HG03575 (cell line): Measurements from ENCODE around the gene LILRB5.
"Not testable (repeated sequence)": the region's sequence is repeated elsewhere in the genome, so short reads cannot be mapped to it uniquely, and the experiment has no call there.

Source experiments
- ATAC-seq: cut with Tn5 transposase; IDR thresholded peaks from one replicate; pipeline ENCODE4 v1.9.1; 2021; ENCODE audit not compliant: unreplicated experiment, insufficient number of reproducible peaks, low FRiP score; ENCODE audit errors: extremely low read depth

The LILRB5 gene

GRCh38 chr19:54278571-54279195, 21.6 kb upstream of the LILRB5 start:
- ATAC-seq = not testable (repeated sequence)

DNA sequence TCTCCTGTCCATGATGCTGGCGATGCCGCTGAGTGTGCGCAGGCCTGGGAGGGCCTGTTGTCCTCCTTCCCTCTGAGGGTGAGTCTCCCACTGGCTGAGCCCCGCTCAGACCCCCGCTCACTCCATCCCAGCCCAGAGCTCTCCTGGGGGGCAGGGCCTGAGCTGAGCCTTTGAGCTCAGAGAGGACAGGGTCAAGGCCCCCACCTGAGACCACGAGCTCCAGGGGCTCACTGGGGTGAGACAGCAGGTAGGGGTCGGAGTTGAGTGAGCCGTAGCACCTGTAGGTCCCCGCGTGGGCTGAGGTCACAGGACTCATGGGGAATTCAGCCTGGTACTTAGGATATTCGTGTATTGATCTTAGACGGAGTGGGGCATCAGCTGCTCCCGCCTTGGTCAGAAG, 21.0 kb upstream of the LILRB5 start:
- ATAC-seq = not testable (repeated sequence)

GRCh38 chr19:54277111-54277615, 20.1 kb upstream of the LILRB5 start:
- ATAC-seq = not testable (repeated sequence)

- ATAC-seq = no peak
Observed at GRCh38 chr19:54275951-54276350, 18.9 kb upstream of the LILRB5 start.

DNA sequence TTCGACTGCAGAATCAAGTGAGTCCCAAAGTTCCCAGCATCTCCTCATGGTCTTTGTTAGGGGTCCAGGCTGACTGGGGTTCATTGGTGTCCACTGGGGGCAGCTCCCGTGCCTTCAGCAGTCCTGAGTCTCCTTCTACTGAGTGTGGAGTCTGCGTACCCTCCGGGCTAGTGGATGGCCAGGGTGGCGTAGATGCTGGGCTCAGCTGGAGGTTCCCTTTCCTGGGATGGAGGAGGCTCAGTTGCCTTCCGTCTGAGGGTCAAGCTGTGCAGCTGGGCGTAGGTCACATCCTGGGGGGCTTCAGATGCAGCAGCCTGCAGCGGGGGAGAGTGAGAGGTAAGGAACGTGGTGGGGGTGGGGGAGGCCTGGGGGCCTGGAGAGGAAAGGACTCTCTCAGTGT, 17.4 kb upstream of the LILRB5 start:
- not testable (repeated sequence) for ATAC-seq

DNA sequence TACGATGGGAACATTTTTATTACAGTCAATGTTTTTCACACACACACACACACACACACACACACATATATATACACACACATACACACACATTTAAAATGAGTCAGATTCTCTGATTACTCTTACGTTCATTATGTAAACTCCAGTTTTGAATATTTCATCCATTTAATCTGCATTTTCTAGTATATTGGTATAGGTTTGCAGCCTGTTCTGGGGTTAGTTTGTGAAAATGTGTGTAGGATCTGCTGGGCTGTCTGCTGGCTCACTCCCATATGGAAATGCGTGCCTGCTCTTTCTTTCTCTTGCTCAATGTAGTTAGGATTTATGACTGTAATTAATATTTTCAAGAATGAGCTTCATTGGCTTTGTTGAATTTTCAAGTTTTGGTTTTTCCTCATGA, 16.7 kb upstream of the LILRB5 start:
- no peak for ATAC-seq

DNA sequence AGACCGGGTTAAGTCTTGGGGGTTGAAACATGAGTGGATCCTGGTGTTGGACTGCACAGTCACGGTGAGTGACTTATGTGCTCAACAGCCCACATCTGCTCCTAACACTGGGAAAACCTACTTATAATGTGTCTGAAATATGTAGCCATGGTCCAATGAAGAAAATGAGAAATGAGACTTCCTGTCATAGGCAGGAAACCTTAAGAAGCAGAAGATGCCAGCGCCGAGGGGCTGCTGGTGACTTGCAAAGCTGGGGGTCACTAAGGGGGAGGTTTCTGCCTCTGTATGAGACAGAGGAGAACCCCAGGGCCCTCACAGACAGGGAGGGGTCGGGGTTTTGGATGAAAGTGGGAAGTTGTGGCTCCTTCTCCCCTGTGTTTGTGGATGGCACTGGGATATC, 15.1 kb upstream of the LILRB5 start:
- ATAC-seq = not testable (repeated sequence)

- not testable (repeated sequence) for ATAC-seq
Observed at GRCh38 chr19:54271587-54271986, 14.5 kb upstream of the LILRB5 start.

- no peak for ATAC-seq
Observed at GRCh38 chr19:54271106-54271505, 14.0 kb upstream of the LILRB5 start.

DNA sequence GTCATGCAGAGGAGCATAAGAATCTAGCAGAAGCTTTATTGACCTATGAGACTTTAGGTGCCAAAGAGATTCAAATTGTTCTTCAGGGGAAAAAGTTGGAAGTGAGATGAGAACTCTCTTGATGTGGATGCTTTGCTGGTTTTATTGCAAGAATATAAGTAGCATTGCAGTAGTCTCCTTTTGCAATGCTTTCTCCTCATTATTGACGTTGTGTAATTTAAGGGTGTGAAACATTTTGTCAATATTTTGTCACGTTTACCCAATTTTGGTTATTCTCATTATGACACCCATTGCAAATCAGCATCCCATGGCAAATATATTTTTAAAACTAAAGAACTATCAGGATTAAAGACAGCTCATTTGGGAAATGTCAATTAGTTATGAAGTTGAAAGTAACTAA, 11.9 kb upstream of the LILRB5 start:
- no peak for ATAC-seq

DNA sequence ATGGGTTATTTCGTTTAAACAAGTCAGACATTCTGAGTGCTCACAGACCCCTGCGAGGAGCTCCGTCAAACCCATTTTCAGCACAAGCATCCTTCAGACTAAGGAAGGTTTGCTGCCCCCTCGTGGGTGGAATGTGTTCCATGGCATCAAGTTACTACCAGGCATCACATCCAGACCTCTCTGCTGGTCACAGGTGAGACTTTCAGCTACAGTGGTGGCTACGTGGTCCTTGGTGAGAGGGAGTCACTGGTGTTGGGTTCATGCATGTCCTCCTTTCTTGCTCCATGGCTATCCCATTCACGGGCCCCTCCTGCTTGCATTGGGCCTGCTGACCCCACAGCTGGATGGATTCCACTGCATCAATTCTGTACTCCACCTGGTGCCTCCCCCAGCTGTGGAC, 9.1 kb upstream of the LILRB5 start:
- ATAC-seq = no peak

DNA sequence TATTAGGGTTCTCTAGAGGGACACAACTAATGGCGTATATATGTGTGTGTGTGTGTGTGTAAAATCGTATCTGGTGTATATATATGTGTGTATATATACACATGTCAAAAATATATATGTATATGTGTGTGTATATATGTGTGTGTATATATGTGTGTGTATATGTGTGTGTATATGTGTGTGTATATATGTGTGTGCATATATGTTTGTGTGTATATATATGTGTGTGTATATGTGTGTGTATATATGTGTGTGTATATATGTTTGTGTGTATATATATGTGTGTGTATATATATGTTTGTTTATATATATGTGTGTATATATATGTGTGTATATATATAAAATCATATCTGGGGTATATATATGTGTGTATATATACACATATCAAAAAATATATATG, 5.4 kb upstream of the LILRB5 start:
- ATAC-seq = no peak

- no peak for ATAC-seq
Observed at GRCh38 chr19:54262066-54262465, 5.0 kb upstream of the LILRB5 start.

GRCh38 chr19:54256250-54257115, 590 bp downstream of the LILRB5 start:
- no peak for ATAC-seq

DNA sequence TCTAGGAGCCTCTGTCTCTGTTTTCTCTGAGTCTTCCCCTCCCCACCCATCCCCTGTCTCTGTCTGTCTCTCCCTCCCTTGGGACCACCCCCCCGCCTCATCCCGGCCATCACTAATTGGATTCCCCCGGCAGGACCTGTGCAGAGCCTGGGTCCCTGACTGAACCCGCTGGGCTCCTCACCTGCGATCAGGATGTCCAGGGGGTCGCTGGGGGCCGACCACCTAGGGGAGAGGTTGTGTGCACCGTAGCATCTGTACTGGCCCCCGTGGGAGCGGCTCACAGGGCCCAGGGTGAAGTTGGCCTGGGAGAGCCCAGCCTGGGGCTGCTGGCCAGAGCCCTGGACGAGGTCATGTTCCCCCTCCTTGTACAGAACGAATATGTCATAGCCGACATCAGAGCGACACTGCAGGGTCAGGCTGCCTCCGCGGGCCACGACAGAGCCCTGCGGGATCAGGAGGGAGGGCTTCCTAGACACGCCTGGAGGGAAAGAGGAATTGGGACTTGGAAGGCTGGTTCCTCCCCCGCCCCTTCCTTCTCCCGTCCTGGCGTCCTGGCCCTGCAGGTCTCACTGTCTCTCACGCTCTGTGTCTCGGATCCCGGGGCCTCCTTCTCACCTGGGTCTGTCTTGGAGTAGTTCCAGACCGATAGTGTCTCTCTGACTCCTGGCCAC, 1.8 kb downstream of the LILRB5 start:
- ATAC-seq = no peak

DNA sequence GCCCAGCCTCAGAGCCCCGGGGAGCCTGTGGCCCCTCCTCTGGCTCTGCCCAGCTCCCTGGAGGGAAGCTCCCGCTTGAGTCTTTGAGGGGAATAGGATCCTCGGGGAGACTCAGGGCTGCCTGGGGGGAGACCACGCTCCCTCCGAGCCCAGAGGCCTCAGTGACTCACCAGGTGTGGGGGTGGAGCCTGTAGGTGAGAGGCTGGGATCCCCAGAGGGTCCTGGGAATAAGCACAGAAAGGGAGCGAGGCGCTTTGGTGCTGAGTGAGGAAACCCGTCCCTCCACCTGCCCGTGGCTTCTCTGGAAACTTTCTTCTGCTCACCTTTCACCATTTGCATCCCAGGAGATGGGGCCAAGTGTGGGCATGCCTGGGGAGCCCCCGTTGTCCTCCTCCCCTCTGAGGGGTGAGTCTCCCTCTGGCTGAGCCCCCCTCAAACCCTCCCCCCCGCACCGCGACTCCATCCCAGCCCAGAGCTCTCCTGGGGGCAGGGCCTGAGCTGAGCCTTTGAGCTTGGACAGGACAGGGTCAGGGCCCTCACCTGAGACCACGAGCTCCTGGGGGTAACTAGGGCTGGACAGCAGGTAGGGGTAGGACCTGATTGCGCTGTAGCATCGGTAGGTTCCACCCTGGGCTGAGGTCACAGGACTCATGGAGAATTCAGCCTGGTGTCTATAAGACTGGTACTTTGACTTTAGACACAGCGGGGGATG, 2.7 kb downstream of the LILRB5 start:
- no peak for ATAC-seq

GRCh38 chr19:54253331-54254194, 3.5 kb downstream of the LILRB5 start:
- no peak for ATAC-seq

- ATAC-seq = no peak
Observed at GRCh38 chr19:54252845-54253244, 4.2 kb downstream of the LILRB5 start.
